GM12891 (cell line): ENCODE measurements around the gene DLGAP1.

ENCODE experiments used
- POLR2A ChIP-seq: IDR thresholded peaks from 2 replicates; pipeline ENCODE4 v1.6.1; 2011; ENCODE audit warnings: low read depth, low read length, control low read depth
- POLR2AphosphoS5 ChIP-seq: IDR thresholded peaks from 2 replicates; pipeline ENCODE4 v1.6.1; 2011; ENCODE audit warnings: low read depth, low read length, control low read depth
- TAF1 ChIP-seq: IDR thresholded peaks from 2 replicates; pipeline ENCODE4 v1.6.1; 2011; ENCODE audit warnings: low read depth, low read length, control low read depth

DNA sequence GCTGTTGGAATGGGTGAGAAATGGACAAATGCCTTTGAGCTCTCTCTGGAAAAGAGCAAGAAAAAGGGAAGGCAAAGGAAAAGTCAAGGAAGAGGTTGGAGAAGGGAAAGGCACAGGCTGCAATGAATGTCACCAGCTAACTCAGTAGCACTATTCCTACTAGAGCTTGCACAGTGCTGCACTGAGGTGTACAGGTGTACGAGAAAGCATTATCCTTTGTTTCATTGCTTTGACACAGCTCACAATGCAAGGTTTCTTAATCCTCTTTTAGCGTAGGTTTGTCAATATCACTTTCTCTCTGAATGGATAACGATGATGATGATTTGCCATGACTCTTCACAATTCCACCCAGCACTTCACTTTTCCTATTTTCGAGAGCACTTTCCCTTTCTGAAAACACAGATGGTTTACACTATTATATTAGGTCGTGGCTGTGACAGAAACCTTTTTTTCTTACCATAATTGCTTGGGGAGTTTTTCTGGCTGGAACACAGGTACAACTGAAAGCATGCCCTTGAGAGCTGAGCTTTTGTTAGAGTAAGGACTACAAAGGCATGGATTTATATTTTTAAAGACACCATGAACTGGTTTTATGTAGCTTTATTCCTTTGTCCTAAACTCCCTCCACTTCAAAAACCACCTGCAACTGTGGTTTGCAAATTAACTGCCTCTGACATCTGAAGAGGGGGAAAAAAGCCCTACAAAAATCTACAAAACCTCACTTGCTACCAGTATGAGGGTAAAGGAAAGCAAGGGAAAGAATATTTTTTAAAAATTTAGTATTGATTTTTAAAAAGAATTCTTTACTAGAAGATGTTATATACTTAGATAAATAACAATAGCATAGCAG, 739.7 kb downstream of the DLGAP1 start:
- TF ChIP-seq TAF1 (no peak), POLR2AphosphoS5 (no peak), POLR2A (no peak)
